Esophagus muscularis mucosa (tissue), 3 donors: ENCODE data around the gene ARFGAP3.

Experiments
- CTCF ChIP-seq, 3 experiments: fragments of 200-600 bp in 2 of 3; fragments of 450-650 bp in 1 of 3; sonication (generic) in 2 of 3; IDR thresholded peaks; one replicate each; pipeline ENCODE4 v1.5.1; 2017 to 2019; ENCODE audit warnings: antibody characterized with exemption in 3 of 3, mild to moderate bottlenecking in 2 of 3, moderate library complexity in 1 of 3
- POLR2A ChIP-seq: fragments of 450-650 bp; IDR thresholded peaks from one replicate; pipeline ENCODE4 v1.6.1; 2017; ENCODE audit warnings: antibody characterized with exemption, moderate library complexity, mild to moderate bottlenecking, low read depth
- POLR2AphosphoS5 ChIP-seq, 2 donors: sonication (generic); formaldehyde crosslinking; IDR thresholded peaks; one replicate each; pipeline ENCODE4 v1.6.1; 2017; ENCODE audit warnings: antibody characterized with exemption in 2 of 2

- TF ChIP-seq CTCF (IDR thresholded peaks at IDR 0.05) (no peak), POLR2A (no peak), POLR2AphosphoS5 (IDR thresholded peaks at IDR 0.05) (no peak)
Observed at GRCh38 chr22:42808521-42808920, 48.6 kb downstream of the ARFGAP3 start.
